ENCODE results near the gene ITIH3.

Gene ITIH3

GRCh38 chr3:52782412-52783210, 12.0 kb upstream of the ITIH3 start:
- Histone ChIP-seq H3K27ac (ENCODE audit: low read length) (no peak overlapping the region), H3K36me3 (ENCODE audit: control insufficient read depth, low read depth, low read length) (no peaks in the 10 kb centered on the region), H3K4me1 (ENCODE audit: control insufficient read depth, low read depth, low read length) (peaks cover 5% of the 10 kb centered on the region), H3K9me3 (ENCODE audit: control insufficient read depth, low read depth, low read length) (no peaks in the 10 kb centered on the region), H3K27me3 (ENCODE audit: control insufficient read depth, insufficient read depth, low read length) (no peaks in the 10 kb centered on the region), H3K9ac (ENCODE audit: low read length) (no peak overlapping the region), H3K4me3 (ENCODE audit: low read length) (no peak overlapping the region)

GRCh38 chr3:52783211-52783555, 11.4 kb upstream of the ITIH3 start:
- Histone ChIP-seq H3K4me1 (ENCODE audit: control insufficient read depth, low read depth, low read length) (peaks cover 5% of the 10 kb centered on the region), H3K36me3 (ENCODE audit: control insufficient read depth, low read depth, low read length) (no peaks in the 10 kb centered on the region), H3K4me3 (ENCODE audit: low read length) (no peak overlapping the region), H3K27me3 (ENCODE audit: control insufficient read depth, insufficient read depth, low read length) (no peaks in the 10 kb centered on the region), H3K9me3 (ENCODE audit: control insufficient read depth, low read depth, low read length) (no peaks in the 10 kb centered on the region), H3K9ac (ENCODE audit: low read length) (no peak overlapping the region), H3K27ac (ENCODE audit: low read length) (no peak overlapping the region)

GRCh38 chr3:52784021-52784621, 10.5 kb upstream of the ITIH3 start:
- H3K9ac ChIP-seq (ENCODE audit: low read length) = no peak overlapping the region
- H3K4me3 ChIP-seq (ENCODE audit: low read length) = no peak overlapping the region
- no peaks in the 10 kb centered on the region for H3K36me3 ChIP-seq (ENCODE audit: control insufficient read depth, low read depth, low read length)
- H3K27ac ChIP-seq (ENCODE audit: low read length) = no peak overlapping the region
- no peaks in the 10 kb centered on the region for H3K27me3 ChIP-seq (ENCODE audit: control insufficient read depth, insufficient read depth, low read length)
- H3K4me1 ChIP-seq (ENCODE audit: control insufficient read depth, low read depth, low read length) = peaks cover 5% of the 10 kb centered on the region
- no peaks in the 10 kb centered on the region for H3K9me3 ChIP-seq (ENCODE audit: control insufficient read depth, low read depth, low read length)

GRCh38 chr3:52784931-52785590, 9.5 kb upstream of the ITIH3 start:
- H3K4me3 ChIP-seq (ENCODE audit: low read length) = no peak overlapping the region
- no peak overlapping the region for H3K27ac ChIP-seq (ENCODE audit: low read length)
- no peaks in the 10 kb centered on the region for H3K36me3 ChIP-seq (ENCODE audit: control insufficient read depth, low read depth, low read length)
- H3K9me3 ChIP-seq (ENCODE audit: control insufficient read depth, low read depth, low read length) = no peaks in the 10 kb centered on the region
- H3K27me3 ChIP-seq (ENCODE audit: control insufficient read depth, insufficient read depth, low read length) = no peaks in the 10 kb centered on the region
- H3K9ac ChIP-seq (ENCODE audit: low read length) = no peak overlapping the region
- peaks cover 5% of the 10 kb centered on the region for H3K4me1 ChIP-seq (ENCODE audit: control insufficient read depth, low read depth, low read length)

- no peaks in the 10 kb centered on the region for H3K9me3 ChIP-seq (ENCODE audit: control insufficient read depth, low read depth, low read length)
- no peaks in the 10 kb centered on the region for H3K27me3 ChIP-seq (ENCODE audit: control insufficient read depth, insufficient read depth, low read length)
- peaks cover 5% of the 10 kb centered on the region for H3K4me1 ChIP-seq (ENCODE audit: control insufficient read depth, low read depth, low read length)
- no peak overlapping the region for H3K4me3 ChIP-seq (ENCODE audit: low read length)
- no peak overlapping the region for H3K9ac ChIP-seq (ENCODE audit: low read length)
- no peaks in the 10 kb centered on the region for H3K36me3 ChIP-seq (ENCODE audit: control insufficient read depth, low read depth, low read length)
- H3K27ac ChIP-seq (ENCODE audit: low read length) = no peak overlapping the region
Measured at GRCh38 chr3:52786330-52787215, 8.0 kb upstream of the ITIH3 start.

GRCh38 chr3:52787246-52787645, 7.3 kb upstream of the ITIH3 start:
- peaks cover 2% of the 10 kb centered on the region for H3K4me1 ChIP-seq (ENCODE audit: control insufficient read depth, low read depth, low read length)
- no peak overlapping the region for H3K27ac ChIP-seq (ENCODE audit: low read length)

GRCh38 chr3:52787672-52788625, 6.6 kb upstream of the ITIH3 start:
- no peaks in the 10 kb centered on the region for H3K4me1 ChIP-seq (ENCODE audit: control insufficient read depth, low read depth, low read length)
- no peaks in the 10 kb centered on the region for H3K9me3 ChIP-seq (ENCODE audit: control insufficient read depth, low read depth, low read length)
- no peaks in the 10 kb centered on the region for H3K36me3 ChIP-seq (ENCODE audit: control insufficient read depth, low read depth, low read length)
- H3K27me3 ChIP-seq (ENCODE audit: control insufficient read depth, insufficient read depth, low read length) = no peaks in the 10 kb centered on the region
- no peak overlapping the region for H3K9ac ChIP-seq (ENCODE audit: low read length)
- H3K4me3 ChIP-seq (ENCODE audit: low read length) = no peak overlapping the region
- H3K27ac ChIP-seq (ENCODE audit: low read length) = no peak overlapping the region

More at GRCh38 chr3:52787246-52787645, 7.3 kb upstream of the ITIH3 start:
- Histone ChIP-seq H3K4me3 (ENCODE audit: low read length) (no peak overlapping the region), H3K36me3 (ENCODE audit: control insufficient read depth, low read depth, low read length) (no peaks in the 10 kb centered on the region), H3K9ac (ENCODE audit: low read length) (no peak overlapping the region), H3K9me3 (ENCODE audit: control insufficient read depth, low read depth, low read length) (no peaks in the 10 kb centered on the region), H3K27me3 (ENCODE audit: control insufficient read depth, insufficient read depth, low read length) (no peaks in the 10 kb centered on the region)

GRCh38 chr3:52788890-52789745, 5.5 kb upstream of the ITIH3 start:
- H3K9ac ChIP-seq (ENCODE audit: low read length) = no peak overlapping the region
- no peaks in the 10 kb centered on the region for H3K9me3 ChIP-seq (ENCODE audit: control insufficient read depth, low read depth, low read length)
- no peak overlapping the region for H3K4me3 ChIP-seq (ENCODE audit: low read length)
- H3K36me3 ChIP-seq (ENCODE audit: control insufficient read depth, low read depth, low read length) = no peaks in the 10 kb centered on the region
- H3K27me3 ChIP-seq (ENCODE audit: control insufficient read depth, insufficient read depth, low read length) = no peaks in the 10 kb centered on the region
- H3K4me1 ChIP-seq (ENCODE audit: control insufficient read depth, low read depth, low read length) = no peaks in the 10 kb centered on the region
- no peak overlapping the region for H3K27ac ChIP-seq (ENCODE audit: low read length)

GRCh38 chr3:52789746-52790040, 4.9 kb upstream of the ITIH3 start:
- no peak overlapping the region for H3K27ac ChIP-seq (ENCODE audit: low read length)
- H3K27me3 ChIP-seq (ENCODE audit: control insufficient read depth, insufficient read depth, low read length) = no peaks in the 10 kb centered on the region
- no peaks in the 10 kb centered on the region for H3K36me3 ChIP-seq (ENCODE audit: control insufficient read depth, low read depth, low read length)
- no peak overlapping the region for H3K9ac ChIP-seq (ENCODE audit: low read length)
- no peaks in the 10 kb centered on the region for H3K4me1 ChIP-seq (ENCODE audit: control insufficient read depth, low read depth, low read length)
- H3K4me3 ChIP-seq (ENCODE audit: low read length) = no peak overlapping the region
- no peaks in the 10 kb centered on the region for H3K9me3 ChIP-seq (ENCODE audit: control insufficient read depth, low read depth, low read length)

- Histone ChIP-seq H3K27ac (ENCODE audit: low read length) (no peak overlapping the region), H3K4me3 (ENCODE audit: low read length) (no peak overlapping the region), H3K4me1 (ENCODE audit: control insufficient read depth, low read depth, low read length) (no peaks in the 10 kb centered on the region)
Measured at GRCh38 chr3:52790337-52790736, 4.3 kb upstream of the ITIH3 start.

More at GRCh38 chr3:52790337-52790736, 4.3 kb upstream of the ITIH3 start:
- no peak overlapping the region for H3K9ac ChIP-seq (ENCODE audit: low read length)
- H3K9me3 ChIP-seq (ENCODE audit: control insufficient read depth, low read depth, low read length) = no peaks in the 10 kb centered on the region
- no peaks in the 10 kb centered on the region for H3K36me3 ChIP-seq (ENCODE audit: control insufficient read depth, low read depth, low read length)
- H3K27me3 ChIP-seq (ENCODE audit: control insufficient read depth, insufficient read depth, low read length) = no peaks in the 10 kb centered on the region

Measured in iPS-18a (cell line).